Measurements from ENCODE around the gene LTN1. TPM values are rescaled to one million over a fixed set of nuclear protein-coding genes. Genes with fewer than 3 reads are reported as not detected.

The LTN1 gene
- total and polyA plus RNA-seq, 8 donors, result 21.8 to 44.7 (median 36.2) TPM

- Histone ChIP-seq H3K4me3 (no peak overlapping the region), H3K9me3 (no peaks in the 10 kb centered on the region), H3K27me3 (no peaks in the 10 kb centered on the region), H3K27ac (no peak overlapping the region), H3K36me3 (peaks cover 0 to 81% of the 10 kb centered on the region in 2 donors), H3K4me1 (peaks cover 0 to 2% of the 10 kb centered on the region in 2 donors)
- no peak for ATAC-seq
- intact Hi-C loops (cut with DNase I), result no loop called here
- TF ChIP-seq, protein P1, sequence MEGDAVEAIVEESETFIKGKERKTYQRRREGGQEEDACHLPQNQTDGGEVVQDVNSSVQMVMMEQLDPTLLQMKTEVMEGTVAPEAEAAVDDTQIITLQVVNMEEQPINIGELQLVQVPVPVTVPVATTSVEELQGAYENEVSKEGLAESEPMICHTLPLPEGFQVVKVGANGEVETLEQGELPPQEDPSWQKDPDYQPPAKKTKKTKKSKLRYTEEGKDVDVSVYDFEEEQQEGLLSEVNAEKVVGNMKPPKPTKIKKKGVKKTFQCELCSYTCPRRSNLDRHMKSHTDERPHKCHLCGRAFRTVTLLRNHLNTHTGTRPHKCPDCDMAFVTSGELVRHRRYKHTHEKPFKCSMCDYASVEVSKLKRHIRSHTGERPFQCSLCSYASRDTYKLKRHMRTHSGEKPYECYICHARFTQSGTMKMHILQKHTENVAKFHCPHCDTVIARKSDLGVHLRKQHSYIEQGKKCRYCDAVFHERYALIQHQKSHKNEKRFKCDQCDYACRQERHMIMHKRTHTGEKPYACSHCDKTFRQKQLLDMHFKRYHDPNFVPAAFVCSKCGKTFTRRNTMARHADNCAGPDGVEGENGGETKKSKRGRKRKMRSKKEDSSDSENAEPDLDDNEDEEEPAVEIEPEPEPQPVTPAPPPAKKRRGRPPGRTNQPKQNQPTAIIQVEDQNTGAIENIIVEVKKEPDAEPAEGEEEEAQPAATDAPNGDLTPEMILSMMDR (IDR thresholded peaks at IDR 0.05), result no peak
- no peak for DNase-seq
Measured at GRCh38 chr21:28944296-28944695, 48.4 kb downstream of the LTN1 start.

GRCh38 chr21:28943631-28944030, 49.0 kb downstream of the LTN1 start:
- intact Hi-C loops (cut with DNase I), result no loop called here
- Histone ChIP-seq H3K4me1 (peaks cover 0 to 8% of the 10 kb centered on the region in 2 donors), H3K27me3 (no peaks in the 10 kb centered on the region), H3K9me3 (no peaks in the 10 kb centered on the region), H3K27ac (no peak overlapping the region), H3K4me3 (no peak overlapping the region), H3K36me3 (peaks cover 0 to 75% of the 10 kb centered on the region in 2 donors)
- DNase-seq (no peak), ATAC-seq (no peak)
- TF ChIP-seq, protein P1 (IDR thresholded peaks at IDR 0.05), result no peak

DNA sequence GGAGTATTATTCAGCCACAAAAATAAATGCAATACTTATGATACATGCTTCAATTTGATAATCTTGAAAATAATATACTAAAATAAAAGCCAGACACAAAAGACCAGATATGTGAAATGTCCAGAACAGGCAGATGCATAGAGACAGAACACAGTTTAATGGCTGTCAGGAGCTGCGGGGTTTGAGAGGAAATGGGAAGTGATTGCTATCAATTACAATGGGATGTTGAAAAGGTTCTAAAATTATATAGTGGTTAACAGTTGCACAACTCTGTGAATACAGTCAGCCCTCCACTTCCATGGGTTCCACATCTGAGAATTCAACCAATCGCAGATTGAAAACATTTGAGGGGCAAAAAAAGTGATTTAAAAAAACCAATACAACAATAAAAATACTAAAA, 54.0 kb downstream of the LTN1 start:
- H3K4me3 ChIP-seq, result no peak overlapping the region
- H3K4me1 ChIP-seq, result peaks cover 0 to 11% of the 10 kb centered on the region in 2 donors
- no peaks in the 10 kb centered on the region for H3K9me3 ChIP-seq
- no peak for DNase-seq
- intact Hi-C loops (cut with DNase I), result no loop called here
- TF ChIP-seq, protein P1 (IDR thresholded peaks at IDR 0.05), result no peak
- ATAC-seq, result no peak
- no peaks in the 10 kb centered on the region for H3K27me3 ChIP-seq
- H3K36me3 ChIP-seq, result peaks cover 0 to 65% of the 10 kb centered on the region in 2 donors
- no peak overlapping the region for H3K27ac ChIP-seq

GRCh38 chr21:28937737-28938136, 54.9 kb downstream of the LTN1 start:
- intact Hi-C loops (cut with DNase I), result no loop called here
- DNase-seq (no peak), ATAC-seq (no peak)
- Histone ChIP-seq H3K4me1 (peaks cover 0 to 11% of the 10 kb centered on the region in 2 donors), H3K27me3 (no peaks in the 10 kb centered on the region), H3K9me3 (no peaks in the 10 kb centered on the region), H3K4me3 (no peak overlapping the region), H3K27ac (no peak overlapping the region), H3K36me3 (peaks cover 0 to 64% of the 10 kb centered on the region in 2 donors)
- TF ChIP-seq, protein P1 (IDR thresholded peaks at IDR 0.05), result no peak

DNA sequence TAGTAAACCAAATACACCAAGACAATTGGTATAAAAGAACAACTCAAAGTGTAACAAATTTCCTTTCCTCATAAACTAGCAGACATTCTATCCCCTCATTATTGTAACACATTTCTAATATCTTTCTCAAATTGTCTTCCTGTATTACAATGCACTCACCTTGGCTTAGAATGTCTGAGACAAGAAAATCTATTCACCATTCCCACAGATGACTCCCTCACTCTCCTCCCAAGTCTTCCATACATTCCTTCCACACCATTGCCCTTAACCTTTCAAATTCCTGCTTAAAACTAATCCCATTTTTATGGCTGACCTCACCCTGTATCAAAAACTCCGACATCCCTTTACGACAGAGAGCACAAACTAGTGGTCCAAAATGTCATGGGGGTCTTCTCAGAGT, 56.0 kb downstream of the LTN1 start:
- H3K27ac ChIP-seq, result no peak overlapping the region
- H3K27me3 ChIP-seq, result no peaks in the 10 kb centered on the region
- no peak overlapping the region for H3K4me3 ChIP-seq
- intact Hi-C loops (cut with DNase I), result no loop called here
- ATAC-seq, result no peak
- H3K4me1 ChIP-seq, result peaks cover 0 to 11% of the 10 kb centered on the region in 2 donors
- TF ChIP-seq, protein P1 (IDR thresholded peaks at IDR 0.05), result no peak
- peaks cover 0 to 63% of the 10 kb centered on the region in 2 donors for H3K36me3 ChIP-seq
- H3K9me3 ChIP-seq, result no peaks in the 10 kb centered on the region
- DNase-seq, result no peak

All from left lung (tissue), 10 donors.